GM19467 (cell line): ENCODE measurements around the gene MYOF.
"Not testable (repeated sequence)": the region's sequence is repeated elsewhere in the genome, so short reads cannot be mapped to it uniquely, and the experiment has no call there.

Experiments used
- ATAC-seq: cut with Tn5 transposase; IDR thresholded peaks from one replicate; pipeline ENCODE4 v1.9.1; 2021; ENCODE audit warnings: mild to moderate bottlenecking, moderate library complexity; ENCODE audit not compliant: unreplicated experiment

The MYOF gene

DNA sequence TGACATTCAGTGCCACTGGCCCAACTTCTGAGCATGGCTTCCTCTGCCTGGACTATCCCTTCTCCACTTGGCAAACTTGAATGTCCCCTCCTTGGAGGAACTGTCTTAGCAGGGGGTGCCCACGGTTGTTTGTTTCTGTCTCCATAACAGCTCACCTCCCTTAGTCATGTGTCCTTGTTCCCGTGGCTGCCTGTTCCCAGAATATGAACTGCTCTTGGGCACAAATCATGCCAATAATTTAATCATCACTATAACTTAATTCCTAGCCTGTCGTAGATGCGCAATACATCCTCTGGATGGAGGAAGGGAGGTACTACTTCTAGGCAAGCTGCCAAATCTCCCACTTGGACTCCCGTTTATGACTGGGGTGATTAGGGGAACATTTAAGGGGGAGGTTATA lies 173.1 kb downstream of the MYOF start:
- ATAC-seq = no peak

DNA sequence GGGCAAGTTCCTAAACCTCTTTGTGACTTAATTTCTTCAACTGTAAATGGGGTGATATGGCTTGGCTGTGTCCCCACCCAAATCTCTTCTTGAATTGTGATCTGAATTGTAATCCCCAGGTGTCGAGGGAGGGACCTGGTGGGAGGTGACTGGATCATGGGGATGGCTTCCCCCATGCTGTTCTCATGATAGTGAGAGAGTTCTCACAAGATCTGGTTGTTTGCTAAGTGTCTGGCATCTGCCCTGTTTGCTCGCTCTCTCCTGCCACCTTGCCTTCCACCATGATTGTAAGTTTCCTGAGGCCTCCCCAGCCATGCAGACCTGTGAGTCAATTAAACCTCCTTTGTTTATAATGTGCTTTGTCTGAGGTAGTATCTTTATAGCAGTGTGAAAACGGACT lies 177.0 kb downstream of the MYOF start:
- no peak for ATAC-seq

DNA sequence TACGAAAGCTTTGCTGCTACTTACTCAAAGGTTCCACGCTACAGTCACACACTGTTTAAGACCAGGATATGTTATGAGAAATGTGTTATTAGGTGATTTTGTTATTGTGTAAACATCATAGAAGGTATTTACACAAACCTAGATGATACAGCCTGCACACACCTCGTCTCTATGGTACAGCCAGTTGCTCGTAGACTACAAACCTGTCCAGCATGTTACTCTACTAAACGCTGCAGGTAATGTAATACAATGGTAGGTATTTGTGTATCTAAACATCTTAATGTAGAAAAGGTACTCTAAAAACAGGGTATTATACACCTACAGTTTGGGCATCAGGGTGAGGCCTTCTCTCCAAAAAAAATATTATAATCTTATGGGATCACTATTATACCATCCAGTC lies 181.2 kb downstream of the MYOF start:
- ATAC-seq = no peak

DNA sequence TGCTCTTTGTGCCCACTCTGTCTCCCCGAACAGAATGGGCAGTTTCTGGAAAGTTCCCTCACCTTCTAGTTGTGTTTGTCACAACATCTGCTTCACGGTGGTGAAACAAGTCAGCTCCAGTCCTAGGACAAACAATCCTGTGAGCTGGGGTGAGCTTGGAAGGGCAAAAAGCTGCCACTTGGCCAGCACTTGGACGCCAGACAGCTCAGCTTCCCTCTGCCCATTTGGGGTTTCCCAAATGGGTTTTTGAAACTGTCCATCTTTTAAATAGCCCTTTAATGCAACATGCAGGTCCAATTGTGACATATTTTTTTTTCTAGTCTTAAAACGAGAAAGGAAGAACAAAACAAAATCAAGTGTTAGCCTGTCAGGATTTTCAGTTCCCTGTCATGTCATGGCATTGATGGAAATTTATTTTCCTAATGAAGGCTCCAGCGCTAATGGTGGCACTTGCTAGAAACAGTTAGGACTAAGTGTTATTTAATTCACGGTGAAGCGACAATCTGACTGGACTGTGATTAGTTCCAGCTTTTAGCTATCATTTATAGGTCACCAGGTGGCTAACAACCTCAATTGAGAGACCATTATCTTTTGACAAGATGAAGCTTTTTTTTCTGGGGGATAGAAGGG lies 181.7 kb downstream of the MYOF start:
- no peak for ATAC-seq

DNA sequence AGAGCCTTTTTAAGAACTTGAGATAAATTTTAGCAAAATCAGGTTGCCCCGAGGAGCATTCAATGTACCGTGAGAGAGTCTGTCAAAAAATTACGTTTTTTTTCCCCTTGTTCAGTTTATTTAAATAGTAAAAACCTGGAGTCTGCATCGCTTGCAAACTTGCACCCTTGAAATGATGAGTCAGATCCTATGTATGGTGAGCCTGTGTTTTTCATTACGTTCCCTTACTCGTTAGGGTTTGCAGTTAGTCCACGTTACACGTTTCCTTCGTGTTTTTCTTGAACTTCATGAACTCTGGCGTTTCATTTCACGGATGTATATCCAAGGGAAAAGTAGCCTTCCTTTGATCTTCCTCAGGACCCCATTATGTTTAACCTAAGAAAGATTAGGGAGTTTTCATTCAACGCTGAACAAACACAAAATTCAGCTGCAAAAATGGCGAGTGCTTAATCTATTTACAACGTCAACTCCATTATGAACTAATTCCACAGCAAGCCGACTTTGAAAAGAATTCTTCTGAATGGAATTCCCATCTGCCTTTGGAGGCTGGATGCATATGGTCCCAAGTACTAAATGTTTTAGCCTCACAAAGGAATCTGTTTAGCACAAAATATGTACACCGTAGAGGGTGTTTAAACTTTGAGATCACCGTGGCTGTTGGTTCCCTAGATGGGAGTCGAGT lies 182.4 kb downstream of the MYOF start:
- no peak for ATAC-seq

DNA sequence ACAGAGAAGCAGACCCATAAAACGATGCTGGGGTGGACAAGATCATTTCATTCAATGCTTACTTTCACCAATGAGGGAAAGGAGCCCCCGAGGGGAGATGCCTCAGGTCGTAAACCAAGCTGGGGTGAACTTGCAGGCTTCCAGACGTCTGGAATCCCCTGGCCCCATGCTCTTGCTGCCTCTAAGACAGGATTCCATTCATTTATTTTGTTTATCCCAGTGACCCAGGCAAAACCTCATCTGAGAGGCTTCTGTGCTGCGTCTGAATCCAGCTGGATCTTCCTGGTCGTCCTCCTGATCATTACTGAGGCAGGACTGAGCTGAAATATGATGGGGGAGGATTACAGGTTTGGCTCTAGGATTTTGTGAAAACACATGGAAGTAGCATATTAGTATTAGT lies 182.9 kb downstream of the MYOF start:
- no peak for ATAC-seq

DNA sequence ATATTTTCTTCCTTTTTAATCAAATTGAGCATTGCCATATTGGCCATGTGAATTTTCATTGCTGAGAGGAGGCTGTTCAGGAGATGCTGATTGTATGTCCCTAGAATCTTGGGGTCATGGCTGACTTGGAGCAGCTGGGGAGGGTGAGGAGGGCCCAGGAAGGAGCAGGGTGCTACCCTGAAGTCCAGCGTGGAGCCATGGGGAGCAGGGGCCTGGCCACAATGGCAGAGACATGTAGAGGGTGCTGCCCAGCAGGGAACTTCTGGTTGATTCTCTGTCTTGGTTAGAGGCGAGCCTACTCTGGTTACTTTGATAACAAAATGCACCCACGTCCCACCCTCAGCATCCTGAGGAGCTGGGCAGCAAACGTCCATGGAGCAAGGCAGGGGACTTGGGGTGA lies 186.0 kb downstream of the MYOF start:
- no peak for ATAC-seq

DNA sequence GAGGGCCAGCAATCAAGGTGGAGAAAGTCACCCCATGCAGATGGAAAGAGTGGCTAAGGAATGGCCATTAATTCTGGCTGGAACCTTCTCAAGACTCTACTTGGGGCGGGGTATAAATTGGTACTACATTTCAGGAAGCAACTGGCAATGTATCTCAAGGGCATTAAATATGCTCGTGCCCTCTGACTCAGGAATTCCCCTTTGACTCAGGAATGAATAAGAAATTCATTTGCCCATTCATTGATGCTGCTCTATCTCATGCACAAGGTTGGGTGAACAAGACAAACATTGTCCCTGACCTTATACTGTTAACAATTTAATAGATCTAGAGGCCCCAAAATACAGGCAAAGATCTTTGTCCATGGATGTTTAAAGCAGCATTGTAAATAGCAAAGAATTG lies 188.1 kb downstream of the MYOF start:
- ATAC-seq = no peak

DNA sequence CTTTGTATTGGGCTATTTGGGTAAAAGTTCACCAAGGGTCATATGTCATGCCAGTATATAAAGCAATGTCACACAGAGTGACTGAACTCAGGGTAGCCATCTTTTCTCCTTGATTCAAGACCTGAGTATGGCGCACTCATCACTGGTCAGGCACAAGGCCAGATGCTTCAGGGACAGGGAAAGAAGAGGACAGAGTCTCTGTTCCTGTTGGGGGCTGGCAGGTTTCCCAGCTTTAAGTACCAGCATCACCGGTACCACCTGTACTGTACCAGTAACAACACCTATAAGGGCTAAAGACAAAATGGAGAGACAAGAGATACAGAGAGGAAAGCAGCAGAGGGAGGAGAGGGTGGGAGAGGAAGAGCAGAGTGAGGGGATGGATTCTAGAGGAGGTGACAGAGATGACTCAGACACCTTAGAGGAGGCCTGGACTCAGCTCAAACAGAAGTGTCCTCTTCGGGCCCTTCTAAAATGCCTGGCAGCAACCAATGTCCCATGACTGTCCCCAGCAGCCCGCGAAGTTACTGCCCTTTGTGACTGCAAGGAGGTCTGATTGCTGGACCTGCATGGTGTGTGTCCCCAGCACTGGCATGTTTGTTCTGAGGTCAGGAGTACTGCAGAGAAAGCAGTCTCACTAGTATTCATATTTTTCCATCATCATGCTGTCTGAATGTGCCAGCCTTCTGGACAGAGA lies 191.3 kb downstream of the MYOF start:
- no peak for ATAC-seq

DNA sequence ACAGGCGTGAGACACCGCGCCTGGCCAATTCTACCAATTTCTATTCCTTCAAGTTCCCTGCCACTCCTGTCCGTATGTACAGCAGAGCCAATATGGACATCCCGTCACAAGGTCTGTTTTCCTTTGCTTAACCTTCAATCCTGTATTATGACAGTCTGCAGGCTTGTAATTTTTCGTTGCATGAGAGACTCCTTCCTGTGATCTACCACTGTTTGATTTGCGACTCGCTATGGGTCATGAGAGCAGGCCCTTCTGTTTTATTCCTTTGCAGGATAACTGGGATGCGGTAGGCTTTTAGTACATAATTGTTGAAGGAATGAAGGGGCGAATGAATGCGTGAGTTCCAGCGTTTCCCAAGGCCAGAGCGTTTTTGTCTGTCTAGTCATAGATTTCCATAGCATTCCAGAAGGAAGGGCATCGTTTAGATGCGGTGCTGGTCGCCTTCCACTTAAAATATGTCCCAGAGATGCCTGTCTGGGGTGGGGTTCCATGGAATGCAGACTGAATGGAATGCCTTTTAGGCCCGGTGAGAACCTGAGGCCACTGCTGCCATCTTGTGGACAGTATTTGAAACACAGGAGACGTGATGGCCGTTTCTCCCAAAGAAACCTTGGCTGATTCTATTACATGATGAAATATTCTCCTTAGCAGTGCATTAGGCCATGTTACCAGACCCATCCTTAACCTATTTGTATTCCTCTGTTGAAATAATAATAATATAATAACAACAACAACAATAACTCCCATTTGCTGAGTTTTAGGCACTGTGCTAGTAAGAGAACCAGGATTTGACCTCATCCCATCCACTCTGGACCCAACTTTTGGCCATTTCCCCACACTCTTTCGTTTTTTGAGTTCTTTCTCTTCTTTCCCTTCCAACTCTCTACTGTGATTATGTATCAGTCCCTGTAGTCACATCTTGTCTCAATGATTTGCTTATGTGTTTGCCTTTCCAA lies 193.2 kb downstream of the MYOF start:
- ATAC-seq = no peak

DNA sequence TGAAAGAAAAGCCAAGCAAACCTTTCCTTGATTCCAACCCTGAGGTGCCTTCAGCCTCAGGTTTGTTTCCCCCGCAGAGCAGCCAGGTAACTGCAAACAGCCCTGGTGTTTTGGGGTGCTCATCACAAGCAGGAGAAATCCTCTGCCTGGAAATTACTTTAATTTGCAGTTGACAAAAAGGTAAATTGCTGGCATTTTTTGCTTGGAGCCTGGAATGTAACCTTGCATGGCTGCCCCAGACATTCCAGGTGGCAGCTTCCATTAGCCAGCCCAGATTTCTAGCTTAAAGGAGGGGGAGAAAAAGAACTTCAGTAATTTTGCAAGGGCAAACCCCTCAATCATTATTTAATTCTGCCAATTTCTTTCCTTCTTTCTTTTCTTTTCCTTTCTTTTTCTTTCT lies 194.4 kb downstream of the MYOF start:
- ATAC-seq = no peak

DNA sequence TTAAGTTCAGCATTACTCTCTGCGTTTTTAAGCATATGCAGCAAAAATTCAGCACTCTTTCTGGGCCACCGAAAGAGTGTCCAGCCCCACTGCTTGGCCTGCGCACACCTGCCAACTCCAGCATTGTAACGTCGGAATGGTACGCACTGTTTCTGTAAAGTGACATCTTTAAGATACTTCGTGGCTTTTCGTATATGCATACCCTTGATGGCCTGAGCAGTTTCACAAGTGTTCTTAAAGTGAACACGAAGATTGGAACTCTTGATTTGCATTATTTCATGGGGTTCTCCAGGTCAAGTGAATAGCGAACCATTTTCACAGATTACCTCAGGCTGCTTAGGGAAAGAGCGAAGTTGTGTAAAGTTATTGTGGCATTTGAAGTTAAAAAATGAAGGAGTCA lies 197.9 kb downstream of the MYOF start:
- not testable (repeated sequence) for ATAC-seq

DNA sequence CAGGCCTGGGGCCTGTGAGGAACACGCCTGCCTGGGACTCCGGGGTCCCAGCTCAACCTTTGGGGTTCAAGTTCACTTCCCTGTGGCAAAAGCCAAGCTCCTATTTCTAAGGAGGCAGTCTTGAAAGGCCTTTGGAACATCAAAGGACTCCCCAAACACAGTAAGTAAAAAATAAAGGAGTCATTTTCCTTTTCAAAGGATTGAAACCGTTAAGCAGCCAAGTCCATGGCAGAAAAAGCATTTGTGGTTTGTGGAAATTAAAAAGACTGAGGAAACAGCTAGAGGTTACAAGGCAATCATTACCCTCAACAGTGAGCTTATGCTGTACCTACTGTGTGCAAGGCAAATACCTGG lies 200.8 kb downstream of the MYOF start:
- ATAC-seq = no peak

DNA sequence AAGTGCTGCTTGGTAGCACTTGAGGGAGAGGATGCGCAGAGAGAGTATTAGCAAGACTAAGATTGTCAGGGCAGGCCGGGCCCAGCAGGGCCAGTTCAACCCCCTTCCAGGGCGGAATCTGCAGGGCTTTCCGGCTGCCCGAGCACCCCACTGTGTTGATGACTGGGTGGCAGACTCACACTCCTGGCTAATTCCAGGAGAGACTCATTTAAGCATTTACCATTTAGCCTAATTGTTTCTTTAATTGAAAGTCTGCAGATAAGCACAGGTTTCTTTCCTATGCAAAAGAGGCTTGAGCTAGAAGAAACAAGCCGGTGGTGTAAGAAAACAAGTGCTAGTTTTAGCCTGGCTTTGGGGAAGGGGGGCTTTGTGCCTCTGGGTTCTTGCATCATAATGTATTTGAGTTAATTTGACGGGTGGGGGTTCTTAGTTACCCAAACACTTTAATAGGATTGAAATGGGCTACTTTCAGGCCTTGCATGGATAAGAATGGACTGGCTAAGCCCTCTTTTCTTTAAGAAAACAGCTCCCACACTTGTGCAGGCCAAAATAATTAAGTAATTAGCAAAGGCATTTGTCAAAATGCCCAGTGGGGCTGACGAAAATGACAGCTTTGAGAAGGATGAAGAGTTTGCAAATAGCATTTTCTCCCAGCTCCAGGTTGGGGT lies 201.3 kb downstream of the MYOF start:
- no peak for ATAC-seq

DNA sequence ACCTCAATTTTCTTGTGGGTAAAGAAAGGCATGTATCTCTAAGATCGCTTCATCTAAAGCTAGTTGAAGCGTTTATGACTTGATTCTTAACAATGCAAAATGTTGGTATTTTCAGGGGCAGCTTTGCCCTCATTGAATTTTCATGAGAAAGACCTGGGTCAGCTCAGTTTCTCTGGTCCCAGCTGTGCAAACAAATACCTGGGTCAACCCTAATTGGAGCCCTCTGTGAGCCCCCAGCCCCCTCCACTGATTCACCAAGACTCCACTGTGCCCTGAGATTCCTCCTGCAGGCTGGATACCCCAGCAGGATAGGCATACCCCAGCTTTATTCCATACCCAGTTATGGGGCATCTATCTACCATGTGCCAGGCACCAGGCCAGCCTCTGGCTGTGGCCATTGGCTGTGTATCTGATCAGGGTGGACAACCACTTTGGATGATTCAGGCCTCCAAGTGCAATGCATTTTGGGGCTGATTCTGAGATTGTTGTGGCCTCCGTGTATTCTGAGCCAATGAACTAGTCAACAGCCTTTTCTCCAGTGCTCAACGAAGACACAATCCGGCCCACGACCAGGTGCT lies 201.9 kb downstream of the MYOF start:
- no peak for ATAC-seq

DNA sequence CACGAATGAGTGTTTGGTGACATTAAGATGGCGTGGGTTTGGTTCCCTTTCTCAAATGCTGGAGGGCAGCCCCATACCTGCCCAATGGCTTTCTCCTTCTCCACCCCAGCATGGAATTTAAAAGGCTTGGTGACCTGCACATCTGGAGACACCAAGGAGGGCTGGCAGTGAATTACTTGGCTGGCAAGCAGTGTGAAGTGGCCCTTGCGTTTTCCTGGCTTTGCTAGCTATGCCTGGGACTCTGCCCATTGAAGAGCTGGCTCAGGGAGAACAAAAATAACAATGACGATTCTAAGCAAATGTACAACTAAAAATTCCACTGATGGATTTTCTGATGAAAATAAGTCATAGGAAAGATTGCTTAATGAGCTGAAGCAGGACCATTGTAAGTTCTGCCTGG lies 204.8 kb downstream of the MYOF start:
- ATAC-seq = no peak

DNA sequence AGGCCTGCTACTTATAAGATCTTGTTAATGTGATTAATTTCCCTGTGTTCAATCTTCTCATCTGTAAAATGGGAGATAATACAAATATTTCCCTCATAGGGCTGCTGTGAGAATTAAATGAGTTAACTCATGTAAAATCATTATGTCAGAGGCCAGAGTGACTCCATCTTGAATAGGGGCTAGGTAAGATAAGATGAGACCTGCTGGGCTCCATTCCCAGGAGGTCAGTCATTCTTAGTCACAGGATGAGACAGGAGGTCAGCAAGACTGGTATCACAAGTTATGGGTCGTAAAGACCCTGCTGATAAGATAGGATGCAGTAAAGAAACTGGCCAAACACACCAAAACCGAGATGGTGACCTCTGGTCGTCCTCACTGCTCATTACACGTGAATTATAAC lies 207.7 kb downstream of the MYOF start:
- no peak for ATAC-seq

DNA sequence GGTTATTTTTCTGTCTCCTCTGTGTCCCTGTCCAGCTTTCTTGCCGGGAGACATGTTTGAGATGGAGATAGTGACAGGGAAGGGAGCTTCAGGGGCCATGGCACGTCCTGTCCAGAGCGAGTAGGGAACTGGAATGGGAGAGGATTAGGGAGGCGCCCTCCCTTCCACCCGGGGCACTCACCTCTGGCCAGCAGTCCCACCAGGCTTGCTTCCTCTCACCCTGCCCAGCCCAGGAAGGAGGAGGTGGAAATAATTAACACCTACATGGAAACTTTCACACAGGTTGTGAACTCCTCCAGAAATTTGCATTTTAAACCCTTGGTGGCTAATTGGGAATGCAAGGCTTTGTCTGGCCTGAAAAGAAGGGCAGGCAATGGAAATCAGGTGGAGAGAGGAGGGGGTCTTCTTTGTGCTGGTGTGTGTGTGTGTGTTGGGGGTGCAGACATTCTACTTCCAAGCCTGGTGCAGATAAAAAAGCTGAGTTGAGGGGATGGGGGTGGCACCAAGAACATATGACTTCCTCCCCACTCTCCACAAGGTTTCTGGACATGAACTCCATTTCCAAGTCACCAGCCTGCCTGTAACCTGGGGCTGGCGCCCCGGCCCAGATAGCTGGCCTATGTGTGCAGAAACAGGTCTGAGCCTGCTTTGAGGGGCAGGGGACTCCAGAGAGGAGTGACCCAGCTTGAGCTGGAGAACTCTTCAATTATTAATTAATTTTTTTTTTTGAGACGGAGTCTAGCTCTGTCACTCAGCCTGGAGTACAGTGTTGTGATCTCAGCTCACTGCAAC lies 209.1 kb downstream of the MYOF start:
- ATAC-seq = no peak

DNA sequence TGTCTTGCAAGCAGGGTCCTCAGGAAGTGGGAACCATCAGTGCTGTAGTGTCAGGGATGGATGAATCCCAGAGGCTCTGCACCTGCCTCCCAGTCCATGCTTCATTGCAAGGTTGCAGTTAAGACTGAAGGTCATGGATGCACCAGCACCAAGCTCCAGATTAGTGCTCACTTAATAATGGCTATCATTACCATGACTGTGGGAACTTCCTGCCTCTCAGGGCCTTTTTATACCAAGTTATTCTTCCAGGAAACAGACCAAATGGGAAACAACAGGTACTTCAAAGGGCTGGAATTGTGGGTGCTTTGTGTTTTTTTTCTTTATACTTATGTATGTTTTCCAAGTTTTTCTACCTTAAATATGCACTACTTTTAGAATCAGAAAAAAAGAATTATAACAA lies 210.8 kb downstream of the MYOF start:
- no peak for ATAC-seq

DNA sequence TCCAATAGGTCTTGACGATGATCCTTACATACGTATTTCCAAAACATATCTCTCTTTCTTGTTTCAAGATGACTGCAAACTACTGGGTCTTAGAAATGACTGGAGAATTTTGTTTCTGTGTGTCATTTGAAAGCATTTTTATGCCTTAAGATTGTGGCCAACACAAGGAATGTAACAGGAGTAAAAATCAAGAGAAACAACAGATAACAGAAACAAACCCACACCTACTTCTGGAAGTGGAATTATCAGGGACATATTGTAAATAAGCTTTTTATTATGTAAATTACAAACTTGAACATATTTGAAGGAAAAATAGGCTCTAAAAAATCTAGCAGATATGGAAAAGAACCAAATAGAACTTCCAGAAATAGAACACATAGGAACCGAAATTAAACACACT lies 212.9 kb downstream of the MYOF start:
- ATAC-seq = no peak
